Left lung (tissue), 10 donors: ENCODE results near the gene VSIG8. TPM values are rescaled to one million over a fixed set of nuclear protein-coding genes. Genes with fewer than 3 reads are reported as not detected.

Source experiments
- ATAC-seq: fragments of 200-7000 bp; cut with Tn5 transposase; one replicate; pipeline ENCODE4 v1.9.1; 2020; ENCODE audit warnings: moderate library complexity
- DNase-seq, 4 donors: peaks; one replicate each; pipeline ENCODE4 v3.0.0-alpha.2; 2013 to 2020
- H3K27ac ChIP-seq, 2 donors: fragments of 200-600 bp; sonication (generic) in 1 of 2; one replicate each; pipeline versions ENCODE4 v1.5.0 to v1.8.0; 2020 to 2021
- H3K27me3 ChIP-seq, 2 donors: fragments of 200-600 bp; sonication (generic) in 1 of 2; one replicate each; pipeline versions ENCODE4 v1.5.0 to v1.8.0; 2020 to 2021
- H3K36me3 ChIP-seq, 2 donors: fragments of 200-600 bp; sonication (generic) in 1 of 2; one replicate each; pipeline versions ENCODE4 v1.5.0 to v1.8.0; 2020 to 2021
- H3K4me1 ChIP-seq, 2 donors: fragments of 200-600 bp; one replicate each; pipeline ENCODE4 v1.8.0; 2021
- H3K4me3 ChIP-seq, 2 donors: fragments of 200-600 bp; sonication (generic) in 1 of 2; one replicate each; pipeline versions ENCODE4 v1.5.0 to v1.8.0; 2020 to 2021; ENCODE audit warnings: mild to moderate bottlenecking in 1 of 2
- H3K9me3 ChIP-seq, 2 donors: fragments of 200-600 bp; sonication (generic) in 1 of 2; one replicate each; pipeline versions ENCODE4 v1.5.0 to v1.8.0; 2020 to 2021
- intact Hi-C, 2 donors: fragments of 100-400 bp; cut with DNase I; formaldehyde crosslinking; loops; one replicate each; pipeline versions ENCODE4 v1.11.2 to v1.14.2; 2022
- polyA plus RNA-seq, 6 donors: library from polyadenylated mRNA; unstranded; fragments of 120-200 nt; gene quantifications; one replicate each; pipeline ENCODE4 v1.2.1, GENCODE V29; 2013; ENCODE audit not compliant: insufficient read length in 6 of 6
- total RNA-seq, 2 donors: library from RNA; stranded (reverse); fragmentation: NEBNext Ultra II Directional; extraction: Animal tissue kit (Norgen Biotek cat#: 25700); gene quantifications; one replicate each; pipeline ENCODE4 v1.2.1, GENCODE V29; 2021
- TF ChIP-seq, protein P1 (sequence below), 2 donors: fragments of 200-600 bp; sonication (generic) in 1 of 2; IDR thresholded peaks; one replicate each; pipeline versions ENCODE4 v1.5.0 to v1.8.0; 2021; ENCODE audit warnings: antibody characterized with exemption in 2 of 2
- donor health status: DM: no; HTN: yes; CAD: no.
- donor health status: DM: no; HTN: no; CAD: no.

Gene VSIG8
- total and polyA plus RNA-seq, 8 donors = 0.10 to 0.14 TPM; not detected in 6

- DNase-seq (no peak), ATAC-seq (no peak)
- Histone ChIP-seq H3K36me3 (no peaks in the 10 kb centered on the region), H3K27ac (no peak overlapping the region), H3K9me3 (no peaks in the 10 kb centered on the region), H3K4me3 (no peak overlapping the region), H3K4me1 (no peaks in the 10 kb centered on the region), H3K27me3 (no peaks in the 10 kb centered on the region)
- TF ChIP-seq, protein P1, sequence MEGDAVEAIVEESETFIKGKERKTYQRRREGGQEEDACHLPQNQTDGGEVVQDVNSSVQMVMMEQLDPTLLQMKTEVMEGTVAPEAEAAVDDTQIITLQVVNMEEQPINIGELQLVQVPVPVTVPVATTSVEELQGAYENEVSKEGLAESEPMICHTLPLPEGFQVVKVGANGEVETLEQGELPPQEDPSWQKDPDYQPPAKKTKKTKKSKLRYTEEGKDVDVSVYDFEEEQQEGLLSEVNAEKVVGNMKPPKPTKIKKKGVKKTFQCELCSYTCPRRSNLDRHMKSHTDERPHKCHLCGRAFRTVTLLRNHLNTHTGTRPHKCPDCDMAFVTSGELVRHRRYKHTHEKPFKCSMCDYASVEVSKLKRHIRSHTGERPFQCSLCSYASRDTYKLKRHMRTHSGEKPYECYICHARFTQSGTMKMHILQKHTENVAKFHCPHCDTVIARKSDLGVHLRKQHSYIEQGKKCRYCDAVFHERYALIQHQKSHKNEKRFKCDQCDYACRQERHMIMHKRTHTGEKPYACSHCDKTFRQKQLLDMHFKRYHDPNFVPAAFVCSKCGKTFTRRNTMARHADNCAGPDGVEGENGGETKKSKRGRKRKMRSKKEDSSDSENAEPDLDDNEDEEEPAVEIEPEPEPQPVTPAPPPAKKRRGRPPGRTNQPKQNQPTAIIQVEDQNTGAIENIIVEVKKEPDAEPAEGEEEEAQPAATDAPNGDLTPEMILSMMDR (IDR thresholded peaks at IDR 0.05) = no peak
- intact Hi-C loops = no loop called here
Measured at GRCh38 chr1:159866066-159866465, 3.6 kb upstream of the VSIG8 start.

DNA sequence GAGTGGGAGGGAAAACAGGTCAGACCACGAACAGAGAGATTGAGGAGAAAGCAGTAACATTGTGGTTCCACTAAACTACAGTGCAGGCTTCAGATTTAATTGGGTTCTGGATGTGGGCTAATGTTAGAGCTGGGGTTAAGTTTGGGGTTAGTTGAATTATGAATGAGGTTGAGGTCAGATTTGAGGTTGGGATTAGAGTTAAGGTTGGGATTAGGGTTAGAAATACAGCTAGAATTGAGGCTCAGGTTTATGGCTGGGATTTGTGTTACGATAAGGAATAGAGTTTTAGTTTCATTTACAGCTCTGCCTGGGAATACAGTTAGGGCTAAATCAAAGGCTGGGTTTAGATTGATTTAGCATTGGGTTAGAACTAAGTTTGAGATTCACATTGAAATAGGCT is 1.8 kb upstream of the VSIG8 start:
- TF ChIP-seq, protein P1 (IDR thresholded peaks at IDR 0.05) = no peak
- ATAC-seq (no peak), DNase-seq (no peak)
- H3K36me3 ChIP-seq = no peaks in the 10 kb centered on the region
- H3K4me3 ChIP-seq = no peak overlapping the region
- H3K4me1 ChIP-seq = no peaks in the 10 kb centered on the region
- intact Hi-C loops = no loop called here
- H3K27me3 ChIP-seq = no peaks in the 10 kb centered on the region
- H3K9me3 ChIP-seq = no peaks in the 10 kb centered on the region
- no peak overlapping the region for H3K27ac ChIP-seq

DNA sequence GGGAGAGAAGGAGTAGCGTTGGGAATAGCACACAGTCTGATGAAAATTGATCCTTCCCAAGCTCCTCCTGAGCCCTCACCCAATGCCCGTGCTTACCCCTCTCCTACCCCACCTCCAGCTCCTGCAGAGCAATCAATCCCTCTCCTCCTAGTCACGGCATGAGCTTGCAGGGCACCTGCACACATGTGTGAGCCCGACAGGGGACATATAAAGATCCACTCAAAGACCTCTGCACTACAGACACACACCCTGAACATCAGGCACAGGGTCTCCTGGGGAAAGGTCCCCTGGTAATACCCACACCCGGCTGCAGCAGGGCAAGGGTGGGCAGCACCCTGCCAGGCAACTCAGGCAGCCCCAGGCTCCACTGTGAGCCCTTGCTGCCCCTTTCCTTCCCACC is 426 bp downstream of the VSIG8 start:
- Histone ChIP-seq H3K36me3 (no peaks in the 10 kb centered on the region), H3K27me3 (no peaks in the 10 kb centered on the region), H3K4me3 (no peak overlapping the region), H3K9me3 (no peaks in the 10 kb centered on the region), H3K4me1 (no peaks in the 10 kb centered on the region), H3K27ac (no peak overlapping the region)
- TF ChIP-seq, protein P1 (IDR thresholded peaks at IDR 0.05) = no peak
- ATAC-seq (no peak), DNase-seq (no peak)
- intact Hi-C loops = no loop called here

GRCh38 chr1:159861218-159861617 is 1.2 kb downstream of the VSIG8 start:
- H3K4me1 ChIP-seq = no peaks in the 10 kb centered on the region
- no peaks in the 10 kb centered on the region for H3K27me3 ChIP-seq
- intact Hi-C loops = no loop called here
- no peaks in the 10 kb centered on the region for H3K9me3 ChIP-seq
- DNase-seq (no peak), ATAC-seq (no peak)
- TF ChIP-seq, protein P1 (IDR thresholded peaks at IDR 0.05) = no peak
- H3K4me3 ChIP-seq = no peak overlapping the region
- H3K36me3 ChIP-seq = no peaks in the 10 kb centered on the region
- H3K27ac ChIP-seq = no peak overlapping the region

DNA sequence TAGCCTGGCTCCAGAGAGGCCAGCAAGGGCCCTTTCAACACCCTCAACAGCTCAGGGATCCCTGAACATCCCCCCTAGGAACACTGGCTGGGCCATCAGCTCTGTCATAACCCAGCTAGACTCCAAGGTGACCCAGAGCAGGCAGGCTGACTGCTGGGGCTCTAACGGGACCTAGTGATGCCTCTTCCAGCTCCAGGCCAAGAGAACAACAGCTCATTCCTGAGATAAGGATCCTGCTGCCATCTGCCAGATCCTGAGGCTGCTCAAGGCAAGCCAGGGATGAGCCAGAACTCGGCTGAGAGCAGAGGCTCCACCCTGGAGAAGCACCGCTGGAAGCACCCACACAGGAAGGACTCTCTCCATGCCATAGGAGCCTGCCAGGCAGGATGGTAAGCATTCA is 2.0 kb downstream of the VSIG8 start:
- no peak overlapping the region for H3K27ac ChIP-seq
- H3K9me3 ChIP-seq = no peaks in the 10 kb centered on the region
- H3K36me3 ChIP-seq = no peaks in the 10 kb centered on the region
- H3K4me3 ChIP-seq = no peak overlapping the region
- intact Hi-C loops = no loop called here
- peaks cover 0 to 3% of the 10 kb centered on the region in 2 donors for H3K4me1 ChIP-seq
- ATAC-seq (no peak), DNase-seq (no peak)
- H3K27me3 ChIP-seq = no peaks in the 10 kb centered on the region
- TF ChIP-seq, protein P1 (IDR thresholded peaks at IDR 0.05) = no peak
